HepG2 (cell line): ENCODE results near the gene SAMD14. TPM values are rescaled to one million over a fixed set of nuclear protein-coding genes. Genes with fewer than 3 reads are reported as not detected.

Experiments used
- CENPX ChIP-seq: sonication (generic); formaldehyde crosslinking; IDR thresholded peaks from 2 replicates; pipeline ENCODE4 v1.9.0; 2021; ENCODE audit warnings: mild to moderate bottlenecking, missing genetic modification reagents, moderate library complexity
- DBP ChIP-seq: sonication (generic); formaldehyde crosslinking; IDR thresholded peaks from 2 replicates; pipeline ENCODE4 v1.4.0; 2020; ENCODE audit warnings: missing genetic modification reagents; ENCODE audit errors: not compliant biosample characterization
- FOXA1 ChIP-seq, 2 experiments: fragments of 450-650 bp in 1 of 2; sonication (generic) in 1 of 2; formaldehyde crosslinking in 1 of 2; IDR thresholded peaks; 2 replicates each; pipeline versions ENCODE4 v1.4.0 to v1.6.1; 2016 to 2020; ENCODE audit warnings: missing genetic modification reagents in 1 of 2
- HIC2 ChIP-seq: sonication (generic); formaldehyde crosslinking; IDR thresholded peaks from 2 replicates; pipeline ENCODE4 v1.9.0; 2022; ENCODE audit warnings: low read depth, missing genetic modification reagents
- ISX ChIP-seq: sonication (generic); formaldehyde crosslinking; conservative IDR thresholded peaks from 2 replicates; pipeline ENCODE4 v1.5.0; 2020; ENCODE audit warnings: missing genetic modification reagents
- KAT7 ChIP-seq: IDR thresholded peaks from 2 replicates; pipeline ENCODE4 v1.6.1; 2018; ENCODE audit warnings: borderline replicate concordance, missing compliant biosample characterization
- PRDM10 ChIP-seq: sonication (generic); formaldehyde crosslinking; IDR thresholded peaks from 2 replicates; pipeline ENCODE4 v1.4.0; 2020; ENCODE audit warnings: low read depth, missing genetic modification reagents
- SSRP1 ChIP-seq: IDR thresholded peaks from 2 replicates; pipeline ENCODE4 v1.6.1; 2016; ENCODE audit warnings: control low read depth
- ZBTB7A ChIP-seq: sonication (generic); formaldehyde crosslinking; IDR thresholded peaks from 2 replicates; pipeline ENCODE4 v1.8.0; 2022; ENCODE audit warnings: mild to moderate bottlenecking, missing genetic modification reagents
- ZMYM4 ChIP-seq: sonication (generic); formaldehyde crosslinking; IDR thresholded peaks from 2 replicates; pipeline ENCODE4 v1.8.1; 2023; ENCODE audit warnings: mild to moderate bottlenecking, missing genetic modification reagents
- ZNF253 ChIP-seq: sonication (generic); formaldehyde crosslinking; IDR thresholded peaks from 2 replicates; pipeline ENCODE4 v1.8.0; 2022; ENCODE audit warnings: mild to moderate bottlenecking, missing genetic modification reagents, borderline replicate concordance
- ZNF264 ChIP-seq: sonication (generic); formaldehyde crosslinking; IDR thresholded peaks from 2 replicates; pipeline ENCODE4 v1.4.0; 2020; ENCODE audit warnings: missing genetic modification reagents
- ZNF275 ChIP-seq: sonication (generic); formaldehyde crosslinking; IDR thresholded peaks from 2 replicates; pipeline ENCODE4 v1.8.0; 2022; ENCODE audit warnings: missing genetic modification reagents, mild to moderate bottlenecking, inconsistent platforms, borderline replicate concordance
- ZNF317 ChIP-seq: sonication (generic); formaldehyde crosslinking; IDR thresholded peaks from 2 replicates; pipeline ENCODE4 v1.5.0; 2020; ENCODE audit warnings: mild to moderate bottlenecking, missing genetic modification reagents
- ZNF775 ChIP-seq: sonication (generic); formaldehyde crosslinking; IDR thresholded peaks from 2 replicates; pipeline ENCODE4 v1.4.0; 2020; ENCODE audit warnings: missing genetic modification reagents, mild to moderate bottlenecking, moderate library complexity, borderline replicate concordance
- ZNF784 ChIP-seq: sonication (generic); formaldehyde crosslinking; IDR thresholded peaks from 2 replicates; pipeline ENCODE4 v1.5.1; 2020; ENCODE audit warnings: missing genetic modification reagents, mild to moderate bottlenecking, borderline replicate concordance
- ZNF83 ChIP-seq: sonication (generic); formaldehyde crosslinking; IDR thresholded peaks from 2 replicates; pipeline ENCODE4 v1.4.0; 2020; ENCODE audit warnings: missing genetic modification reagents, mild to moderate bottlenecking, borderline replicate concordance
- polyA plus RNA-seq, 8 experiments: library from polyadenylated mRNA; depleted of rRNA in 3 of 8; stranded (reverse) in 7 of 8; unstranded in 1 of 8; fragments of >200 nt; fragmentation: Illumina TruSeq in 4 of 8; extraction: Trizol in 4 of 8; gene quantifications; 2 replicates each; pipeline versions ENCODE4 v1.2.1 to v1.2.3, GENCODE V29; 2011 to 2016; ENCODE audit warnings: low read depth in 4 of 8, missing spikeins in 1 of 8, mixed read lengths in 1 of 8; ENCODE audit not compliant: insufficient read depth in 1 of 8
- total RNA-seq, 5 experiments: library from RNA; depleted of rRNA; stranded (reverse); fragments of >200 nt; fragmentation: Illumina TruSeq; extraction: Trizol; gene quantifications; 2 replicates each; pipeline ENCODE4 v1.2.3, GENCODE V29; 2016; ENCODE audit warnings: low read depth in 1 of 5

The SAMD14 gene
- total and polyA plus RNA-seq, 2 of the 13 experiments (the other 11 are each of a cell fraction or from before 2014, with no cell fraction given) = 0.07 to 0.22 TPM

GRCh38 chr17:50149417-50150353 is 19.7 kb upstream of the SAMD14 start (continued):
- TF ChIP-seq ZNF784 (CRISPR knock-in tag) = peak; percentile 51
- TF ChIP-seq ZNF83 (CRISPR knock-in tag) = 0 out of 2 replicates have a peak, but pooled peaks have one; percentile 38
- no peak for TF ChIP-seq ZNF317 (CRISPR knock-in tag)
- no peak for TF ChIP-seq PRDM10 (CRISPR knock-in tag)
- no peak for TF ChIP-seq FOXA1 (IDR thresholded peaks at IDR 0.05)
- no peak for TF ChIP-seq FOXA1 (CRISPR knock-in tag; IDR thresholded peaks at IDR 0.05)
- TF ChIP-seq HIC2 (CRISPR knock-in tag) = no peak; the same call in 1 of the 2 replicates
- no peak for TF ChIP-seq ZNF775 (CRISPR knock-in tag)
- no peak for TF ChIP-seq CENPX (CRISPR knock-in tag)
- TF ChIP-seq ZNF264 (CRISPR knock-in tag) = no peak
- TF ChIP-seq ZNF275 (CRISPR knock-in tag) = no peak
- TF ChIP-seq KAT7 (CRISPR knock-in tag) = peak; percentile 75; the same call in 1 of the 2 replicates
- TF ChIP-seq ZMYM4 (CRISPR knock-in tag) = 0 out of 2 replicates have a peak, but pooled peaks have one; percentile 17
- no peak for TF ChIP-seq SSRP1 (CRISPR knock-in tag)
- peak; percentile 34; the same call in 1 of the 2 replicates for TF ChIP-seq ZNF253 (CRISPR knock-in tag)
- 0 out of 2 replicates have a peak, but pooled peaks have one; percentile 7 for TF ChIP-seq ZBTB7A (CRISPR knock-in tag)
- TF ChIP-seq ISX (CRISPR knock-in tag) = no peak
- no peak for TF ChIP-seq DBP (CRISPR knock-in tag)
